B cell (primary cell): ENCODE results near the gene CISD1. TPM values are rescaled to one million over a fixed set of nuclear protein-coding genes. Genes with fewer than 3 reads are reported as not detected.

Source experiments
- ATAC-seq: fragments of 200-7000 bp; cut with Tn5 transposase; one replicate; pipeline ENCODE4 v1.10.0; 2021; ENCODE audit warnings: low read depth, mild to moderate bottlenecking, moderate number of reproducible peaks, moderate library complexity
- CTCF ChIA-PET: fragments of 350-600 bp; sonication (Branson Sonifier 250); formaldehyde crosslinking; loops from one replicate; lab custom pipeline; 2021; ENCODE audit warnings: antibody characterized with exemption, inconsistent platforms; lab: Charles Lee
- POLR2A ChIA-PET: fragments of 350-600 bp; sonication (Branson Sonifier 250); formaldehyde crosslinking; loops from one replicate; lab custom pipeline; 2021; ENCODE audit warnings: antibody characterized with exemption; lab: Charles Lee
- DNase-seq: peaks from one replicate; pipeline ENCODE4 v3.0.0; 2013
- H2AFZ ChIP-seq: 2 replicates; pipeline ENCODE4 v1.6.1; 2012; ENCODE audit warnings: mild to moderate bottlenecking, low read depth, low read length; ENCODE audit not compliant: insufficient read depth, poor library complexity, severe bottlenecking
- H3K27ac ChIP-seq, 2 donors: 1 replicate in 1 of 2; 2 replicates in 1 of 2; pipeline ENCODE4 v1.5.1; 2012 to 2013; ENCODE audit warnings: low read length in 2 of 2, mild to moderate bottlenecking in 2 of 2, moderate library complexity in 1 of 2
- H3K27me3 ChIP-seq, 4 experiments: fragments of 200-600 bp in 1 of 4; sonication (generic) in 1 of 4; replicated peaks in 1 of 4; 1 replicate in 2 of 4; 2 replicates in 2 of 4; pipeline versions ENCODE4 v1.6.1 to v1.7.0; 2013 to 2016; ENCODE audit warnings: low read length in 3 of 4, mild to moderate bottlenecking in 2 of 4, mixed read lengths in 1 of 4, moderate library complexity in 1 of 4; ENCODE audit not compliant: insufficient read depth in 4 of 4, control insufficient read depth in 3 of 4; ENCODE audit errors: control extremely low read depth in 1 of 4
- H3K36me3 ChIP-seq, 2 experiments: replicated peaks in 1 of 2; 1 replicate in 1 of 2; 2 replicates in 1 of 2; pipeline versions ENCODE4 v1.6.1 to v1.7.1; 2013; ENCODE audit warnings: low read length in 1 of 2; ENCODE audit not compliant: insufficient read depth in 2 of 2, control insufficient read depth in 1 of 2; ENCODE audit errors: control extremely low read depth in 1 of 2, extremely low read depth in 1 of 2
- H3K4me1 ChIP-seq, 2 donors: fragments of 200-600 bp in 1 of 2; sonication (generic) in 1 of 2; 1 replicate in 1 of 2; 2 replicates in 1 of 2; pipeline versions ENCODE4 v1.5.1 to v1.6.1; 2013 to 2017; ENCODE audit warnings: low read length in 2 of 2; ENCODE audit not compliant: control insufficient read depth in 2 of 2, insufficient read depth in 2 of 2
- H3K4me2 ChIP-seq: replicated peaks from 2 replicates; pipeline ENCODE3; 2012; ENCODE audit warnings: mild to moderate bottlenecking, low read depth, low read length; ENCODE audit not compliant: poor library complexity, severe bottlenecking
- H3K4me3 ChIP-seq, 5 experiments: fragments of 200-600 bp in 1 of 5; sonication (generic) in 1 of 5; 1 replicate in 3 of 5; 2 replicates in 2 of 5; pipeline versions ENCODE4 v1.5.1 to v1.7.0; 2011 to 2016; ENCODE audit warnings: low read length in 4 of 5, mild to moderate bottlenecking in 4 of 5, low read depth in 2 of 5, control low read depth in 1 of 5, moderate library complexity in 1 of 5; ENCODE audit not compliant: insufficient read depth in 1 of 5; ENCODE audit errors: control extremely low read depth in 1 of 5, extremely low read depth in 1 of 5
- H3K79me2 ChIP-seq: fragments of 200-600 bp; sonication (generic); one replicate; pipeline ENCODE4 v1.6.0; 2016; ENCODE audit warnings: low read length; ENCODE audit not compliant: control insufficient read depth, insufficient read depth
- H3K9ac ChIP-seq: fragments of 200-600 bp; sonication (generic); 2 replicates; pipeline ENCODE4 v1.6.1; 2017; ENCODE audit warnings: mild to moderate bottlenecking, low read length, moderate library complexity
- H3K9me3 ChIP-seq, 3 donors: one replicate each; pipeline versions ENCODE4 v1.6.1 to v1.7.1; 2013; ENCODE audit warnings: low read length in 2 of 3; ENCODE audit not compliant: control insufficient read depth in 2 of 3, insufficient read depth in 1 of 3; ENCODE audit errors: control extremely low read depth in 1 of 3
- H4K20me1 ChIP-seq: 2 replicates; pipeline ENCODE4 v1.6.0; 2012; ENCODE audit warnings: mild to moderate bottlenecking, low read length; ENCODE audit not compliant: insufficient read depth, control insufficient read depth, poor library complexity, severe bottlenecking
- H3K27ac Mint-ChIP-seq: one replicate; pipeline ENCODE4 v1.8.0; 2021; ENCODE audit warnings: mixed read lengths
- H3K27me3 Mint-ChIP-seq: one replicate; pipeline ENCODE4 v1.8.0; 2021; ENCODE audit warnings: mixed read lengths
- H3K4me1 Mint-ChIP-seq: one replicate; pipeline ENCODE4 v1.8.0; 2021; ENCODE audit warnings: mixed read lengths
- H3K4me3 Mint-ChIP-seq: one replicate; pipeline ENCODE4 v1.8.0; 2021; ENCODE audit warnings: mixed read lengths
- H3K9me3 Mint-ChIP-seq: one replicate; pipeline ENCODE4 v1.8.0; 2022; ENCODE audit warnings: mixed read lengths; ENCODE audit not compliant: insufficient read depth
- EZH2 ChIP-seq: IDR thresholded peaks from 2 replicates; pipeline ENCODE4 v1.6.1; 2012; ENCODE audit warnings: borderline replicate concordance, low read depth, mild to moderate bottlenecking, moderate library complexity, low read length; ENCODE audit not compliant: insufficient read depth, poor library complexity, severe bottlenecking
- WGBS: methylation state at CpG from one replicate; pipeline ENCODE4 v1.1.5; 2013; ENCODE audit warnings: missing lambda C conversion rate; ENCODE audit not compliant: insufficient coverage; 5-methylcytosine and 5-hydroxymethylcytosine counted together
- intact Hi-C: fragments of 100-400 bp; cut with micrococcal nuclease; formaldehyde crosslinking; loops from one replicate; pipeline ENCODE4 v1.10.0; 2022
- polyA plus RNA-seq: library from polyadenylated mRNA; depleted of rRNA; stranded (reverse); fragments of >200 nt; gene quantifications from 2 replicates; pipeline ENCODE4 v1.2.3, GENCODE V29; 2012
- total RNA-seq, 2 donors: library from RNA; stranded (reverse); fragments of 120-200 nt in 1 of 2; gene quantifications; 1 replicate in 1 of 2; 2 replicates in 1 of 2; pipeline versions ENCODE4 v1.2.3 to v1.2.4, GENCODE V29; 2013 to 2022
- TF ChIP-seq, protein P1 (sequence below): fragments of 200-600 bp; IDR thresholded peaks from one replicate; pipeline ENCODE4 v1.8.0; 2022; ENCODE audit warnings: antibody characterized with exemption, mild to moderate bottlenecking

CISD1 gene
- total and polyA plus RNA-seq, 2 donors (not counting 1 experiment from before 2014, with no cell fraction given) = 6.6 to 7.3 TPM

DNA sequence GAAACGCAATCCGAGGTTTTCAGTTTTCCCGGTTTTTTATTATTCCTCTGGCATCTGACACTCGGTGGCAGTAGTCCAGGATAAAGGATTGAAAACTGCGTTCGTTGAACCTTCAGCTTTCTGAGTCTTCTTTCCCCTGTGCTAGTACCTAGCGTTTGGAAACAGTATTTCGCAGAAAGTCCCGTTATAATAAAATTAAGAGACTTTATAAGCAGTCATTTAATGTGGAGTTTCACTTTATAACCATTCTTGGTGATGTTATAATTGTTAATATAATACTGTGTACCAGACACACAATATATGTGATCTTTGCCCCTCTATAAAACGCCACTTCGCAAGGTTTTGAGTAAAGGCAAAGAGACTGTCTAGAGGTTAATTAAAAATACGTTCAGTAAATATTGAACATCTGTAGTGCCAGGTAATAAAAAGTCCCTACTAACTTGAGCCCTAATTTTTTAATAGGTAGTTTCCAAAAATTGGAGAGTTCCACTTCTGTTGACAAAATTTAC lies 874 bp downstream of the CISD1 start:
- H3K9ac ChIP-seq = peak overlapping the region; percentile 92
- peaks cover 59% of the 10 kb centered on the region for H3K79me2 ChIP-seq
- peak overlapping the region; percentile 92 for H2AFZ ChIP-seq
- no peaks in the 10 kb centered on the region for H3K27me3 ChIP-seq
- H4K20me1 ChIP-seq = peaks cover 6% of the 10 kb centered on the region
- Mint-ChIP-seq H3K4me3 (peak overlapping the region; percentile 97), H3K4me1 (peaks cover 30% of the 10 kb centered on the region), H3K27ac (no peak overlapping the region), H3K27me3 (no peaks in the 10 kb centered on the region), H3K9me3 (no peaks in the 10 kb centered on the region)
- WGBS = 11% methylated on average over 5 of the region's 12 CpGs
- no peak for ATAC-seq
- intact Hi-C loops = loop anchor here (1.0 to 10.0 kb wide), 6 partner anchors 12 to 1965 kb away; partner anchors contain the start of genes CCDC6 and TFAM
- H3K36me3 ChIP-seq = no peaks in the 10 kb centered on the region
- POLR2A ChIA-PET = no interaction called here
- peak overlapping the region; percentile 91 for H3K4me2 ChIP-seq
- CTCF ChIA-PET = interaction anchor here (1.2 to 3.2 kb wide), 2 partner anchors 22 to 92 kb away, joined by 6 to 15 read pairs; no protein-coding TSS in a partner anchor
- peaks cover 25% of the 10 kb centered on the region in 2 donors for H3K4me1 ChIP-seq
- H3K9me3 ChIP-seq = no peaks in the 10 kb centered on the region
- H3K4me3 ChIP-seq = peak overlapping the region; percentile 58 to 77 (median 76)
- TF ChIP-seq EZH2 = no peak
- TF ChIP-seq, protein P1, sequence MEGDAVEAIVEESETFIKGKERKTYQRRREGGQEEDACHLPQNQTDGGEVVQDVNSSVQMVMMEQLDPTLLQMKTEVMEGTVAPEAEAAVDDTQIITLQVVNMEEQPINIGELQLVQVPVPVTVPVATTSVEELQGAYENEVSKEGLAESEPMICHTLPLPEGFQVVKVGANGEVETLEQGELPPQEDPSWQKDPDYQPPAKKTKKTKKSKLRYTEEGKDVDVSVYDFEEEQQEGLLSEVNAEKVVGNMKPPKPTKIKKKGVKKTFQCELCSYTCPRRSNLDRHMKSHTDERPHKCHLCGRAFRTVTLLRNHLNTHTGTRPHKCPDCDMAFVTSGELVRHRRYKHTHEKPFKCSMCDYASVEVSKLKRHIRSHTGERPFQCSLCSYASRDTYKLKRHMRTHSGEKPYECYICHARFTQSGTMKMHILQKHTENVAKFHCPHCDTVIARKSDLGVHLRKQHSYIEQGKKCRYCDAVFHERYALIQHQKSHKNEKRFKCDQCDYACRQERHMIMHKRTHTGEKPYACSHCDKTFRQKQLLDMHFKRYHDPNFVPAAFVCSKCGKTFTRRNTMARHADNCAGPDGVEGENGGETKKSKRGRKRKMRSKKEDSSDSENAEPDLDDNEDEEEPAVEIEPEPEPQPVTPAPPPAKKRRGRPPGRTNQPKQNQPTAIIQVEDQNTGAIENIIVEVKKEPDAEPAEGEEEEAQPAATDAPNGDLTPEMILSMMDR = no peak
- DNase-seq = no peak
- peak overlapping the region in 1 of 2 donors; percentile 98 for H3K27ac ChIP-seq

DNA sequence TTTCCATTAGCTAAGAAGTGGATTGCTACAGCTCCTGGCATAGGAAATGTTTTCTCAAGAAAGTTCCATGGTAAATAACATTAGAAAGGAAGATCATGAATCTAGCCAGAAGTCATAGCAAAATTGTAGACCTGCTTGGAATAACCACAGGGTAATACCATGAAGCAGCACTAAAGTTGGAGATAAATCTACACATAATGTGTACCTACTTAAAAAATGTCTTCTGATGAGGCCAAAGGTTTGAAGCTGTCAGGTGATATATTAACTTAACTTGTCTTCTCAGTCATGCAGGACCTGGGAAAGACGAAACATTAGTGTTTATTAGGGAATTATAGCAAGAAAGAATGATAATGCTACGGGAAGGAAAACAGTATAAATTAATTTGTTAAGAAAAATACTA lies 6.3 kb downstream of the CISD1 start:
- ATAC-seq (no peak), DNase-seq (no peak)

More for the DNA sequence above, 6.3 kb downstream of the CISD1 start:
- Histone ChIP-seq H3K4me1 (no peaks in the 10 kb centered on the region), H3K4me2 (no peak overlapping the region), H4K20me1 (no peaks in the 10 kb centered on the region), H3K79me2 (peaks cover 34% of the 10 kb centered on the region), H3K27ac (no peak overlapping the region), H2AFZ (no peak overlapping the region), H3K36me3 (peaks cover 7 to 10% of the 10 kb centered on the region in 2 experiments), H3K27me3 (no peaks in the 10 kb centered on the region), H3K9me3 (no peaks in the 10 kb centered on the region), H3K4me3 (no peak overlapping the region), H3K9ac (no peak overlapping the region)
- CTCF ChIA-PET = interaction anchor here (0.6 to 3.7 kb wide), 2 partner anchors 15 to 100 kb away, joined by 4 to 14 read pairs; no protein-coding TSS in a partner anchor
- WGBS = no CpG with 5 or more reads among the region's 2 CpGs
- no peak overlapping the region for H3K4me3 Mint-ChIP-seq
- TF ChIP-seq, protein P1 = no peak
- TF ChIP-seq EZH2 = no peak
- intact Hi-C loops = no loop called here
- peaks cover 3% of the 10 kb centered on the region for H3K4me1 Mint-ChIP-seq
- H3K9me3 Mint-ChIP-seq = no peaks in the 10 kb centered on the region
- POLR2A ChIA-PET = no interaction called here
- H3K27me3 Mint-ChIP-seq = no peaks in the 10 kb centered on the region
- no peak overlapping the region for H3K27ac Mint-ChIP-seq
